GM18511 (cell line): ENCODE measurements around the gene AMBRA1.

Experiments
- ATAC-seq: cut with Tn5 transposase; IDR thresholded peaks from one replicate; pipeline ENCODE4 v1.9.1; 2021; ENCODE audit warnings: mild to moderate bottlenecking, moderate library complexity; ENCODE audit not compliant: unreplicated experiment

Gene AMBRA1

GRCh38 chr11:46514370-46514769 lies 79.5 kb downstream of the AMBRA1 start:
- ATAC-seq, result no peak

GRCh38 chr11:46513934-46514342 lies 79.9 kb downstream of the AMBRA1 start:
- no peak for ATAC-seq

- ATAC-seq, result no peak
Measured at GRCh38 chr11:46512261-46512881, 81.5 kb downstream of the AMBRA1 start.

- no peak for ATAC-seq
Measured at GRCh38 chr11:46511342-46511741, 82.5 kb downstream of the AMBRA1 start.

GRCh38 chr11:46508360-46508759 lies 85.5 kb downstream of the AMBRA1 start:
- no peak for ATAC-seq

- no peak for ATAC-seq
Measured at GRCh38 chr11:46506483-46506791, 87.4 kb downstream of the AMBRA1 start.

- ATAC-seq, result no peak
Measured at GRCh38 chr11:46505741-46506482, 87.9 kb downstream of the AMBRA1 start.

GRCh38 chr11:46504817-46505613 lies 88.8 kb downstream of the AMBRA1 start:
- no peak for ATAC-seq

- no peak for ATAC-seq
Measured at GRCh38 chr11:46499821-46500220, 94.0 kb downstream of the AMBRA1 start.

GRCh38 chr11:46498968-46499367 lies 94.9 kb downstream of the AMBRA1 start:
- ATAC-seq, result no peak

GRCh38 chr11:46498179-46498578 lies 95.6 kb downstream of the AMBRA1 start:
- ATAC-seq, result no peak

GRCh38 chr11:46497498-46497897 lies 96.3 kb downstream of the AMBRA1 start:
- ATAC-seq, result no peak

GRCh38 chr11:46493791-46494190 lies 100.0 kb downstream of the AMBRA1 start:
- no peak for ATAC-seq

GRCh38 chr11:46492532-46492931 lies 101.3 kb downstream of the AMBRA1 start:
- no peak for ATAC-seq

- ATAC-seq, result no peak
Measured at GRCh38 chr11:46491661-46492330, 102.0 kb downstream of the AMBRA1 start.

GRCh38 chr11:46490666-46491065 lies 103.2 kb downstream of the AMBRA1 start:
- no peak for ATAC-seq

GRCh38 chr11:46489656-46490560 lies 103.9 kb downstream of the AMBRA1 start:
- ATAC-seq, result no peak

GRCh38 chr11:46485856-46486443 lies 107.9 kb downstream of the AMBRA1 start:
- ATAC-seq, result no peak

GRCh38 chr11:46484101-46484500 lies 109.7 kb downstream of the AMBRA1 start:
- no peak for ATAC-seq

- ATAC-seq, result no peak
Measured at GRCh38 chr11:46480909-46481308, 112.9 kb downstream of the AMBRA1 start.
